Transverse colon (tissue), 4 donors: Measurements from ENCODE around the gene CRHR2. TPM values are rescaled to one million over a fixed set of nuclear protein-coding genes. Genes with fewer than 3 reads are reported as not detected.

ENCODE experiments used
- DNase-seq: peaks from one replicate; pipeline ENCODE4 v3.0.0-alpha.2; 2019
- H3K27ac ChIP-seq, 4 donors: fragments of 200-600 bp; sonication (generic); 2 replicates each; pipeline ENCODE4 v1.5.1; 2016 to 2018; ENCODE audit warnings: inconsistent platforms in 4 of 4
- H3K27me3 ChIP-seq: fragments of 200-600 bp; sonication (generic); 2 replicates; pipeline ENCODE4 v1.5.1; 2017; ENCODE audit warnings: inconsistent platforms
- H3K36me3 ChIP-seq, 4 donors: fragments of 200-600 bp; sonication (generic); 2 replicates each; pipeline ENCODE4 v1.5.1; 2017 to 2019; ENCODE audit warnings: inconsistent platforms in 4 of 4
- H3K4me1 ChIP-seq, 4 donors: fragments of 200-600 bp; sonication (generic); 2 replicates each; pipeline ENCODE4 v1.5.1; 2017 to 2020; ENCODE audit warnings: inconsistent platforms in 4 of 4
- H3K4me3 ChIP-seq, 4 donors: fragments of 200-600 bp; sonication (generic); 1 replicate in 1 of 4; 2 replicates in 3 of 4; pipeline versions ENCODE4 v1.5.1 to v1.6.1; 2017 to 2019; ENCODE audit warnings: inconsistent platforms in 4 of 4
- H3K9me3 ChIP-seq, 2 donors: fragments of 200-600 bp; sonication (generic); 2 replicates each; pipeline ENCODE4 v1.5.1; 2017 to 2019; ENCODE audit warnings: inconsistent platforms in 2 of 2
- CTCF ChIP-seq, 5 experiments: fragments of 200-600 bp in 3 of 5; fragments of 450-650 bp in 2 of 5; sonication (generic) in 3 of 5; IDR thresholded peaks; 1 replicate in 2 of 5; 2 replicates in 3 of 5; pipeline ENCODE4 v1.5.1; 2016 to 2017; ENCODE audit warnings: antibody characterized with exemption in 5 of 5, inconsistent platforms in 3 of 5, mild to moderate bottlenecking in 2 of 5, moderate library complexity in 1 of 5
- EP300 ChIP-seq: sonication (generic); formaldehyde crosslinking; IDR thresholded peaks from one replicate; pipeline ENCODE4 v1.6.1; 2017; ENCODE audit warnings: antibody characterized with exemption, low read depth
- POLR2A ChIP-seq: fragments of 450-650 bp; IDR thresholded peaks from one replicate; pipeline ENCODE4 v1.6.1; 2016; ENCODE audit warnings: antibody characterized with exemption, mild to moderate bottlenecking, moderate library complexity
- POLR2AphosphoS5 ChIP-seq, 3 donors: sonication (generic); formaldehyde crosslinking; IDR thresholded peaks; one replicate each; pipeline ENCODE4 v1.6.1; 2016; ENCODE audit warnings: antibody characterized with exemption in 3 of 3
- WGBS, 2 donors: methylation state at CpG; one replicate each; pipeline ENCODE4 v1.1.5; 2018; ENCODE audit warnings: low coverage in 1 of 2; 5-methylcytosine and 5-hydroxymethylcytosine counted together
- in situ Hi-C, 4 donors: fragments of 200-750 bp; cut with MboI; loops; one replicate each; pipeline versions ENCODE4 v1.15.0 to v1.15.1; 2017; ENCODE audit warnings: low sequenced_read_pairs in 3 of 4, low pct_ligation_motif_present in 1 of 4, low pct_unique_long_range_greater_than_20kb in 1 of 4
- intact Hi-C: fragments of 100-400 bp; cut with DNase I; formaldehyde crosslinking; loops from one replicate; pipeline ENCODE4 v1.15.1; 2023; ENCODE audit warnings: low total_unique reads
- total RNA-seq, 4 donors: library from RNA; depleted of rRNA; stranded (reverse); fragments of >200 nt; gene quantifications; one replicate each; pipeline ENCODE4 v1.1.0, GENCODE V29; 2016

Gene CRHR2
- total RNA-seq, 4 donors from 2014 or later: not detected

GRCh38 chr7:30655096-30655970 lies 26.9 kb downstream of the CRHR2 start:
- in situ Hi-C loops: no loop called here
- Histone ChIP-seq H3K27ac (no peak overlapping the region), H3K4me1 (no peaks in the 10 kb centered on the region)

GRCh38 chr7:30654296-30655090 lies 27.8 kb downstream of the CRHR2 start:
- in situ Hi-C loops (no loop called here), intact Hi-C loops (no loop called here)
- 91 to 100% methylated on average over 3 to 15 of the region's 15 CpGs for WGBS, 2 donors
- TF ChIP-seq POLR2AphosphoS5 (IDR thresholded peaks at IDR 0.05) (no peak), POLR2A (no peak), CTCF (IDR thresholded peaks at IDR 0.05) (no peak), EP300 (no peak)
- Histone ChIP-seq H3K27me3 (no peaks in the 10 kb centered on the region), H3K27ac (no peak overlapping the region), H3K4me1 (no peaks in the 10 kb centered on the region), H3K4me3 (no peak overlapping the region), H3K9me3 (no peaks in the 10 kb centered on the region), H3K36me3 (no peaks in the 10 kb centered on the region)
- no peak for DNase-seq

More at GRCh38 chr7:30655096-30655970, 26.9 kb downstream of the CRHR2 start:
- H3K36me3 ChIP-seq: no peaks in the 10 kb centered on the region
- H3K27me3 ChIP-seq: no peaks in the 10 kb centered on the region
- no peak overlapping the region for H3K4me3 ChIP-seq
- intact Hi-C loops: no loop called here
- 92 to 100% methylated on average over 3 to 22 of the region's 22 CpGs for WGBS, 2 donors
- DNase-seq: no peak
- no peaks in the 10 kb centered on the region for H3K9me3 ChIP-seq
- TF ChIP-seq EP300 (no peak), POLR2A (no peak), CTCF (IDR thresholded peaks at IDR 0.05) (no peak), POLR2AphosphoS5 (IDR thresholded peaks at IDR 0.05) (no peak)

GRCh38 chr7:30652698-30653641 lies 29.3 kb downstream of the CRHR2 start:
- Histone ChIP-seq H3K36me3 (no peaks in the 10 kb centered on the region), H3K4me3 (no peak overlapping the region), H3K9me3 (no peaks in the 10 kb centered on the region), H3K27ac (no peak overlapping the region), H3K27me3 (no peaks in the 10 kb centered on the region), H3K4me1 (no peaks in the 10 kb centered on the region)
- WGBS, 2 donors: 86% methylated on average over 19 of the region's 19 CpGs; no CpG with 5 or more reads in 1 of the 2 donors
- in situ Hi-C loops (no loop called here), intact Hi-C loops (no loop called here)
- TF ChIP-seq CTCF (IDR thresholded peaks at IDR 0.05) (no peak), POLR2A (no peak)
- DNase-seq: no peak

- intact Hi-C loops (no loop called here), in situ Hi-C loops (no loop called here)
- TF ChIP-seq EP300 (no peak), POLR2AphosphoS5 (IDR thresholded peaks at IDR 0.05) (no peak), CTCF (IDR thresholded peaks at IDR 0.05) (no peak), POLR2A (no peak)
- 94% methylated on average over 7 of the region's 7 CpGs; no CpG with 5 or more reads in 1 of the 2 donors for WGBS, 2 donors
- no peak overlapping the region for H3K4me3 ChIP-seq
- no peaks in the 10 kb centered on the region for H3K36me3 ChIP-seq
- H3K27me3 ChIP-seq: no peaks in the 10 kb centered on the region
- no peak for DNase-seq
- no peak overlapping the region for H3K27ac ChIP-seq
- no peaks in the 10 kb centered on the region for H3K9me3 ChIP-seq
- H3K4me1 ChIP-seq: no peaks in the 10 kb centered on the region
Observed at GRCh38 chr7:30652132-30652531, 30.1 kb downstream of the CRHR2 start.
